HepG2 (cell line): ENCODE measurements around the gene AGAP1. TPM values are rescaled to one million over a fixed set of nuclear protein-coding genes. Genes with fewer than 3 reads are reported as not detected.
A peak's percentile ranks its signal among the peaks of the same experiment; 100 is the strongest.

Source experiments
- ATAC-seq: fragments of 200-7000 bp; cut with Tn5 transposase; 3 replicates; pipeline ENCODE4 v1.9.1; 2020; ENCODE audit warnings: mild to moderate bottlenecking, moderate library complexity
- BruUV-seq: library from RNA; stranded (reverse); fragments of 400-500 nt; replicated peaks from 2 replicates; lab custom pipeline; 2021; lab: Mats Ljungman, UMichigan
- CTCF ChIA-PET: fragments of 300-600 bp; formaldehyde crosslinking; extraction: SDS; loops from one replicate; lab custom pipeline; 2021; ENCODE audit warnings: low total read pairs, inconsistent platforms, low intra/inter-chr PET ratio; lab: Yijun Ruan, JAX
- POLR2A ChIA-PET: fragments of 350-600 bp; sonication (Branson Sonifier 250); formaldehyde crosslinking; loops from one replicate; lab custom pipeline; 2020; ENCODE audit warnings: antibody characterized with exemption, inconsistent platforms; lab: Yijun Ruan, JAX
- DNase-seq: peaks from one replicate; pipeline ENCODE4 v3.0.0-alpha.2; 2015; ENCODE audit warnings: low spot score
- FAIRE-seq: peaks from 3 replicates; lab custom pipeline; 2011; peaks lifted over from hg19 to GRCh38; lab: Jason Lieb, UNC
- H2AFZ ChIP-seq: one replicate; pipeline ENCODE4 v1.6.1; 2011; ENCODE audit warnings: low read length, inconsistent platforms
- H3K27ac ChIP-seq: fragments of 300-600 bp; 3 replicates; pipeline ENCODE4 v1.8.0; 2011; ENCODE audit warnings: mixed run types, mild to moderate bottlenecking, mixed read lengths, low read length, inconsistent platforms; ENCODE audit not compliant: insufficient read depth; ENCODE audit errors: extremely low read length
- H3K27me3 ChIP-seq, 2 experiments: fragments of 200-600 bp in 1 of 2; 2 replicates in 1 of 2; 3 replicates in 1 of 2; pipeline versions ENCODE4 v1.6.0 to v1.8.0; 2011; ENCODE audit warnings: low read length in 2 of 2, mild to moderate bottlenecking in 2 of 2, moderate library complexity in 2 of 2, inconsistent platforms in 1 of 2; ENCODE audit not compliant: insufficient read depth in 2 of 2, control insufficient read depth in 1 of 2
- H3K36me3 ChIP-seq, 2 experiments: fragments of 200-600 bp in 1 of 2; replicated peaks in 1 of 2; 2 replicates in 1 of 2; 3 replicates in 1 of 2; pipeline versions ENCODE4 v1.5.1 to v1.8.0; 2011; ENCODE audit warnings: low read length in 2 of 2, inconsistent platforms in 1 of 2; ENCODE audit not compliant: insufficient read depth in 2 of 2, control insufficient read depth in 1 of 2
- H3K4me1 ChIP-seq: 2 replicates; pipeline ENCODE4 v1.5.1; 2012; ENCODE audit warnings: low read length, inconsistent platforms; ENCODE audit not compliant: insufficient read depth
- H3K4me2 ChIP-seq: 2 replicates; pipeline ENCODE4 v1.6.0; 2011; ENCODE audit warnings: low read depth, low read length, inconsistent platforms
- H3K4me3 ChIP-seq, 3 experiments: fragments of 200-600 bp in 1 of 3; sonication (generic), shearing (Covaris generic) in 1 of 3; replicated peaks in 1 of 3; 2 replicates each; pipeline ENCODE4 v1.5.1; 2011 to 2016; ENCODE audit warnings: low read length in 3 of 3, inconsistent platforms in 2 of 3, low read depth in 2 of 3, mild to moderate bottlenecking in 2 of 3, control low read depth in 1 of 3, mixed read lengths in 1 of 3; ENCODE audit not compliant: insufficient read depth in 1 of 3
- H3K79me2 ChIP-seq: one replicate; pipeline ENCODE4 v1.6.1; 2011; ENCODE audit warnings: low read length, inconsistent platforms; ENCODE audit not compliant: insufficient read depth
- H3K9ac ChIP-seq: 2 replicates; pipeline ENCODE4 v1.6.0; 2011; ENCODE audit warnings: mild to moderate bottlenecking, low read depth, low read length, inconsistent platforms; ENCODE audit not compliant: insufficient read depth
- H3K9me3 ChIP-seq: 2 replicates; pipeline ENCODE4 v1.5.1; 2012; ENCODE audit warnings: mild to moderate bottlenecking, low read length
- H4K20me1 ChIP-seq: 2 replicates; pipeline ENCODE4 v1.6.0; 2011; ENCODE audit warnings: inconsistent platforms, mild to moderate bottlenecking, low read length, moderate library complexity; ENCODE audit not compliant: insufficient read depth
- NKX3-1 ChIP-seq: sonication (generic); formaldehyde crosslinking; IDR thresholded peaks from 2 replicates; pipeline ENCODE4 v1.5.0; 2020; ENCODE audit warnings: missing genetic modification reagents
- SMAD1 ChIP-seq: sonication (generic); formaldehyde crosslinking; IDR thresholded peaks from 2 replicates; pipeline ENCODE4 v1.4.0; 2020; ENCODE audit warnings: missing genetic modification reagents, low read depth, mild to moderate bottlenecking, borderline replicate concordance
- UBTF ChIP-seq: sonication (generic); formaldehyde crosslinking; IDR thresholded peaks from 2 replicates; pipeline ENCODE4 v1.4.0; 2020; ENCODE audit warnings: mild to moderate bottlenecking, missing genetic modification reagents
- ZBTB20 ChIP-seq: sonication (generic); formaldehyde crosslinking; IDR thresholded peaks from 2 replicates; pipeline ENCODE4 v1.8.1; 2023; ENCODE audit warnings: missing genetic modification reagents, low read depth, mild to moderate bottlenecking, borderline replicate concordance
- ZMAT3 ChIP-seq: sonication (generic); formaldehyde crosslinking; conservative IDR thresholded peaks from 2 replicates; pipeline ENCODE4 v1.7.0; 2021; ENCODE audit warnings: missing genetic modification reagents
- ZNF572 ChIP-seq: sonication (generic); formaldehyde crosslinking; IDR thresholded peaks from 2 replicates; pipeline ENCODE4 v1.5.1; 2020; ENCODE audit warnings: mild to moderate bottlenecking, missing genetic modification reagents
- ZNF609 ChIP-seq: sonication (generic); formaldehyde crosslinking; IDR thresholded peaks from 2 replicates; pipeline ENCODE4 v1.4.0; 2020; ENCODE audit warnings: mild to moderate bottlenecking, missing genetic modification reagents, borderline replicate concordance
- ZNF788 ChIP-seq: sonication (generic); formaldehyde crosslinking; IDR thresholded peaks from 2 replicates; pipeline ENCODE4 v1.5.0; 2020; ENCODE audit warnings: mild to moderate bottlenecking, missing genetic modification reagents, borderline replicate concordance
- ZSCAN21 ChIP-seq: sonication (generic); formaldehyde crosslinking; IDR thresholded peaks from 2 replicates; pipeline ENCODE4 v1.8.0; 2022; ENCODE audit warnings: mild to moderate bottlenecking, missing genetic modification reagents, moderate library complexity, borderline replicate concordance
- WGBS: methylation state at CpG from one replicate; pipeline ENCODE4 v1.1.6; 2017; ENCODE audit warnings: low lambda C conversion rate; 5-methylcytosine and 5-hydroxymethylcytosine counted together
- in situ Hi-C: cut with HindIII; loops from 2 replicates; pipeline ENCODE4 v1.10.0; 2017; ENCODE audit warnings: low pct_unique_long_range_greater_than_20kb; ENCODE audit not compliant: extremely low pct_ligation_motif_present
- intact Hi-C: fragments of 100-400 bp; cut with micrococcal nuclease; formaldehyde crosslinking; loops from one replicate; pipeline ENCODE4 v1.10.0; 2022; ENCODE audit not compliant: unreplicated experiment
- polyA plus RNA-seq, 8 experiments: library from polyadenylated mRNA; depleted of rRNA in 3 of 8; stranded (reverse) in 7 of 8; unstranded in 1 of 8; fragments of >200 nt; fragmentation: Illumina TruSeq in 4 of 8; extraction: Trizol in 4 of 8; gene quantifications; 2 replicates each; pipeline versions ENCODE4 v1.2.1 to v1.2.3, GENCODE V29; 2011 to 2016; ENCODE audit warnings: low read depth in 4 of 8, missing spikeins in 1 of 8, mixed read lengths in 1 of 8; ENCODE audit not compliant: insufficient read depth in 1 of 8
- total RNA-seq, 5 experiments: library from RNA; depleted of rRNA; stranded (reverse); fragments of >200 nt; fragmentation: Illumina TruSeq; extraction: Trizol; gene quantifications; 2 replicates each; pipeline ENCODE4 v1.2.3, GENCODE V29; 2016; ENCODE audit warnings: low read depth in 1 of 5
- TF ChIP-seq, protein P1 (sequence below): sonication (generic); formaldehyde crosslinking; IDR thresholded peaks from 2 replicates; pipeline ENCODE4 v1.4.0; 2020; ENCODE audit warnings: missing genetic modification reagents

The AGAP1 gene
- total and polyA plus RNA-seq, 2 of the 13 experiments (the other 11 are each of a cell fraction or from before 2014, with no cell fraction given): 21.2 to 32.7 TPM

DNA sequence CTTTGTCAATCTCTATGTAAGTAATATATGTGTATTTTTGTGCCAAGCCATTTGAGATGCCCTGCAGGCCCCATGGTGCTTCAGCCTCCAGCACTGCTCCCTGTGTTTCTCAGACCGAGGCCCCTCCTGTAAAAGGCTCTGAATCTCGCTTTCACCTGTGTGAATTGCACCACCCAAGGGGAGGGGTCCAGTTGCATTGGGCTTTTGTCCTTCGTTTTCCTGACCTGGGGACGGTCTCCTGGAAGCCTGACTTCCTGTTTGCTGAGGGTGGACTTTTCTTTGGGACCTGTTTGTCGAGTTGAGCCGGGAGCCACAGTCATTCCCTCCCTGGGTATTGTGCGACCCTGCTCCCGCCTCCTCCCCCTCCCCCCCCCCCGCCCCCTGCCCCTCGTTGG is 48.9 kb downstream of the AGAP1 start (continued):
- peak; percentile 94 for TF ChIP-seq ZNF788 (CRISPR knock-in tag)

GRCh38 chr2:235543128-235543750 is 49.4 kb downstream of the AGAP1 start:
- DNase-seq (no peak), FAIRE-seq (no peak), ATAC-seq (peak; percentile 42)
- Histone ChIP-seq H3K4me3 (peak overlapping the region in 1 of 3 experiments; percentile 23; a peak in 1 of 6 replicates), H3K27me3 (no peaks in the 10 kb centered on the region), H3K27ac (peak overlapping the region; percentile 50), H3K9ac (peak overlapping the region; percentile 31), H3K36me3 (no peaks in the 10 kb centered on the region), H3K4me1 (peaks cover 91% of the 10 kb centered on the region), H3K9me3 (no peaks in the 10 kb centered on the region), H2AFZ (no peak overlapping the region), H4K20me1 (peaks cover 10% of the 10 kb centered on the region), H3K79me2 (peaks cover 78% of the 10 kb centered on the region), H3K4me2 (peak overlapping the region; percentile 62)
- intact Hi-C loops: loop anchor here (2.0 to 5.0 kb wide), 4 partner anchors 28 to 48 kb away; partner anchors contain the start of gene AGAP1
- CTCF ChIA-PET: no interaction called here
- BruUV-seq: no TSS peak
- 58% methylated on average over 5 of the region's 13 CpGs for WGBS
- in situ Hi-C loops: no loop called here
- POLR2A ChIA-PET: interaction anchor here (0.9 to 1.3 kb wide), 2 partner anchors 9 to 38 kb away, joined by 3 to 4 read pairs; no protein-coding TSS in a partner anchor
- TF ChIP-seq SMAD1 (CRISPR knock-in tag) (0 out of 2 replicates have a peak, but pooled peaks have one; percentile 23), ZNF609 (CRISPR knock-in tag) (no peak), ZSCAN21 (CRISPR knock-in tag) (peak; percentile 96), ZMAT3 (CRISPR knock-in tag) (0 out of 2 replicates have a peak, but pooled peaks have one; percentile 37), ZBTB20 (CRISPR knock-in tag) (0 out of 2 replicates have a peak, but pooled peaks have one; percentile 4), NKX3-1 (CRISPR knock-in tag) (no peak), ZNF572 (CRISPR knock-in tag) (peak; percentile 60; the same call in 1 of the 2 replicates), UBTF (0 out of 2 replicates have a peak, but pooled peaks have one; percentile 9)
- TF ChIP-seq, protein P1, sequence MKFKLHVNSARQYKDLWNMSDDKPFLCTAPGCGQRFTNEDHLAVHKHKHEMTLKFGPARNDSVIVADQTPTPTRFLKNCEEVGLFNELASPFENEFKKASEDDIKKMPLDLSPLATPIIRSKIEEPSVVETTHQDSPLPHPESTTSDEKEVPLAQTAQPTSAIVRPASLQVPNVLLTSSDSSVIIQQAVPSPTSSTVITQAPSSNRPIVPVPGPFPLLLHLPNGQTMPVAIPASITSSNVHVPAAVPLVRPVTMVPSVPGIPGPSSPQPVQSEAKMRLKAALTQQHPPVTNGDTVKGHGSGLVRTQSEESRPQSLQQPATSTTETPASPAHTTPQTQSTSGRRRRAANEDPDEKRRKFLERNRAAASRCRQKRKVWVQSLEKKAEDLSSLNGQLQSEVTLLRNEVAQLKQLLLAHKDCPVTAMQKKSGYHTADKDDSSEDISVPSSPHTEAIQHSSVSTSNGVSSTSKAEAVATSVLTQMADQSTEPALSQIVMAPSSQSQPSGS (CRISPR knock-in tag): no peak
